Vagina (tissue), 2 donors: Measurements from ENCODE around the gene PGRMC2.

Experiments used
- CTCF ChIP-seq, 3 experiments: fragments of 450-650 bp in 2 of 3; fragments of 200-600 bp in 1 of 3; sonication (generic) in 1 of 3; IDR thresholded peaks; one replicate each; pipeline ENCODE4 v1.5.1; 2017 to 2019; ENCODE audit warnings: antibody characterized with exemption in 3 of 3, mild to moderate bottlenecking in 2 of 3, moderate library complexity in 2 of 3
- POLR2A ChIP-seq, 2 donors: fragments of 450-650 bp; IDR thresholded peaks; one replicate each; pipeline ENCODE4 v1.6.1; 2017; ENCODE audit warnings: antibody characterized with exemption in 2 of 2, mild to moderate bottlenecking in 2 of 2, moderate library complexity in 2 of 2

- TF ChIP-seq POLR2A (IDR thresholded peaks at IDR 0.05): no peak
- TF ChIP-seq CTCF (IDR thresholded peaks at IDR 0.05): no peak
Observed at GRCh38 chr4:128315756-128316520, 28.3 kb upstream of the PGRMC2 start.
